ENCODE measurements around the gene NCR3LG1.

The NCR3LG1 gene

DNA sequence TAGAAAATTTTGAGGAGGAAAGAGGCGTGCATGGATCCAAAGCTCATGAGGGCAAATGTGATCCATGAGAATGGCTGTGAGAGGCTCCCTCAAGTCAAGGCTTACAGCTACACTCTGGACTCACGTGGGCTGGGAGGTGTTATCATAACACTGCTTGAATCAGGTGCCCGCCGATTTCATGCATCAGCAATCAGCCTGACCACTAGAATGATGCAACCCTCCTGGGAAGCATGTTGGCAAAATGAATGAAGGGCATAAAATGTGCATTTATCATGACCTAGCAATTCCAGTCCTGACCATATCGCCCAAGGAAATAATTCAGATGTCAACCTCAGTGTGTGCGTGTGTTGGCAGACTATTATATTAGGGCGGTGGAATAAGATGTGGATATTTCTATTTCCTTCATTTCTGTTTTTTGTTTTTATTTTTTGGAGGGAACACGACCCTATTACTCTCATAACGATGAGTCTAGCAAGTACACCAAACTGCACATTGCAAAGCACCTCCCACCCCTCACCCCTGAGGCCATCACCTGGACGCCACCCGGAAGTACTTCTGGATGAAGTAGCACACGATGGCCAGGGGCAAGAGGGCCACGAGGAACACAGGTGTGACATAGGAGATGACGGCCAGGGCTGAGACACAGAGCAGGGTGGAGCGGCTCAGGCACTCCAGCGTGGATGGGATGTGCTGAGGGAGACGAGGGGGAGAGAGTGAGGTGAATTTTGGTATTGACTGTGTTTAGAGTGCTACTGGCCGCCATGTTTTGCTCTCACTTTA, 52.6 kb downstream of the NCR3LG1 start:
- H3K9ac ChIP-seq (ENCODE audit: low read depth, low read length) = no peak overlapping the region
- no peaks in the 10 kb centered on the region for H3K9me3 ChIP-seq (ENCODE audit: control insufficient read depth, insufficient read depth, low read length)
- H3K36me3 ChIP-seq (ENCODE audit: control insufficient read depth, insufficient read depth, low read length) = no peaks in the 10 kb centered on the region
- H3K27me3 ChIP-seq (ENCODE audit: control insufficient read depth, insufficient read depth, low read length) = no peaks in the 10 kb centered on the region
- no peak overlapping the region for H3K4me3 ChIP-seq (ENCODE audit: low read depth, low read length)
- H3K4me1 ChIP-seq (ENCODE audit: control insufficient read depth, insufficient read depth, low read length) = no peaks in the 10 kb centered on the region; the same call in 1 of the 2 replicates
- no peak overlapping the region for H3K27ac ChIP-seq (ENCODE audit: low read depth, low read length)

DNA sequence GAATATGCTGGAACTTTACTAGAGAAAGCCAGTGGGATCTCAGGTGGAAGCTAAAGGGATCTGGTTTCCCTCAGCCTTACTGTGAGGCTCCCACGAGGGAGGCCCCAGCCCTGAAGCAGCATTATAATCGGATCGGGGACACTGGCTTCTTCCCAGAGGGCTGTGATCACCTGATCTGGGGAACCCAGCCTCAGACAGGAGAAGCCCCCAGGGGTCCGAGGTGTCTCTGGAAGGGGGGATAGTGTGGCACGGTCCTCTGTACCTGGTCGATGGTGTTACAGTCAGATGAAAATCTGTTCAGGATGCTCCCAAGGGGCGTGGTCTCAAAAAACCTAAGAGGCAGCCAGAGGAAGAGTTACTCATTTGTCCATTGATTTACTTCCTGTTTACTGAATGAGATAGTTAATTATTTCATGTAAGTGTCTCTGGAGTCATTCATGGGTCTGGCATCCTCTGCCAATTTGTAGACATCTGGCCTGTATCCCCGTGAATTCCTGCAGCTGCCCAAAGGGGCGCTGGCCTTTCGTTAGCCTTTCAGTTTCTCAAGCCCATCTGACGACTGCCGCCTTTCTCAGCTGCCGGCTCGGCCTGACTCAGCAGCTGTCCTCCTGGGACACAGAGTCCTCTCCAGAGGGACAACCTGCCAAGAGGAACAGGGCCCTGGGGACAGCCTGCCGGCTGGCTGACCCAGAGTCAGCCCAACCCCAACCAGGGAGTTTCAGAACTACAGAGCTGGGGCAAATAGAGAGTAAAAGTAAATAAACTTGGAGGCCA, 53.8 kb downstream of the NCR3LG1 start:
- H3K4me1 ChIP-seq (ENCODE audit: control insufficient read depth, insufficient read depth, low read length) = no peaks in the 10 kb centered on the region; the same call in 1 of the 2 replicates
- H3K36me3 ChIP-seq (ENCODE audit: control insufficient read depth, insufficient read depth, low read length) = no peaks in the 10 kb centered on the region
- no peaks in the 10 kb centered on the region for H3K9me3 ChIP-seq (ENCODE audit: control insufficient read depth, insufficient read depth, low read length)
- H3K27ac ChIP-seq (ENCODE audit: low read depth, low read length) = no peak overlapping the region
- H3K4me3 ChIP-seq (ENCODE audit: low read depth, low read length) = no peak overlapping the region
- H3K9ac ChIP-seq (ENCODE audit: low read depth, low read length) = no peak overlapping the region
- no peaks in the 10 kb centered on the region for H3K27me3 ChIP-seq (ENCODE audit: control insufficient read depth, insufficient read depth, low read length)

- Histone ChIP-seq H3K36me3 (ENCODE audit: control insufficient read depth, insufficient read depth, low read length) (no peaks in the 10 kb centered on the region), H3K9ac (ENCODE audit: low read depth, low read length) (no peak overlapping the region), H3K4me3 (ENCODE audit: low read depth, low read length) (no peak overlapping the region), H3K27me3 (ENCODE audit: control insufficient read depth, insufficient read depth, low read length) (no peaks in the 10 kb centered on the region), H3K27ac (ENCODE audit: low read depth, low read length) (no peak overlapping the region), H3K4me1 (ENCODE audit: control insufficient read depth, insufficient read depth, low read length) (no peaks in the 10 kb centered on the region; the same call in 1 of the 2 replicates), H3K9me3 (ENCODE audit: control insufficient read depth, insufficient read depth, low read length) (no peaks in the 10 kb centered on the region)
Observed at GRCh38 chr11:17406082-17406817, 54.6 kb downstream of the NCR3LG1 start.

DNA sequence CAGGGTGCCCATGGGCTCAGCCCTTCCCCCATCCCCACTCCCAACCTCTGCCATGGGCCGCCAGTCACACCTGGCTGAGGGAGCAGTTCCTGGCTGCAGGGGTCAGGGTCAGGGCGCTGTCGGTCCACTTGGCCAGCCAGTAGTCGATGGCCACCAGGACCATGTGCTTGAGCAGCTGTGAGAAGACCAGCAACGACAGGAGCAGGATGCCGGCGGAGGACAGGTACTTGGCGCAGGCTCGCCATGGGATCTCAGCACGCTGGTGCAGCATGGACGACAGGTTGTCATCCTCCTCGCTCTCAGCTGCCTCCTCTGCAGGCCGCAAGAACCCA, 55.2 kb downstream of the NCR3LG1 start:
- Histone ChIP-seq H3K9ac (ENCODE audit: low read depth, low read length) (no peak overlapping the region), H3K4me3 (ENCODE audit: low read depth, low read length) (no peak overlapping the region), H3K27me3 (ENCODE audit: control insufficient read depth, insufficient read depth, low read length) (no peaks in the 10 kb centered on the region), H3K4me1 (ENCODE audit: control insufficient read depth, insufficient read depth, low read length) (no peaks in the 10 kb centered on the region; the same call in 1 of the 2 replicates), H3K27ac (ENCODE audit: low read depth, low read length) (no peak overlapping the region), H3K9me3 (ENCODE audit: control insufficient read depth, insufficient read depth, low read length) (no peaks in the 10 kb centered on the region), H3K36me3 (ENCODE audit: control insufficient read depth, insufficient read depth, low read length) (no peaks in the 10 kb centered on the region)

- Histone ChIP-seq H3K9ac (ENCODE audit: low read depth, low read length) (no peak overlapping the region), H3K27me3 (ENCODE audit: control insufficient read depth, insufficient read depth, low read length) (no peaks in the 10 kb centered on the region), H3K27ac (ENCODE audit: low read depth, low read length) (no peak overlapping the region), H3K36me3 (ENCODE audit: control insufficient read depth, insufficient read depth, low read length) (no peaks in the 10 kb centered on the region), H3K4me1 (ENCODE audit: control insufficient read depth, insufficient read depth, low read length) (no peaks in the 10 kb centered on the region; the same call in 1 of the 2 replicates), H3K4me3 (ENCODE audit: low read depth, low read length) (no peak overlapping the region), H3K9me3 (ENCODE audit: control insufficient read depth, insufficient read depth, low read length) (no peaks in the 10 kb centered on the region)
Observed at GRCh38 chr11:17407575-17407974, 56.0 kb downstream of the NCR3LG1 start.

GRCh38 chr11:17408026-17408425, 56.4 kb downstream of the NCR3LG1 start:
- Histone ChIP-seq H3K4me1 (ENCODE audit: control insufficient read depth, insufficient read depth, low read length) (no peaks in the 10 kb centered on the region; the same call in 1 of the 2 replicates), H3K36me3 (ENCODE audit: control insufficient read depth, insufficient read depth, low read length) (no peaks in the 10 kb centered on the region), H3K27me3 (ENCODE audit: control insufficient read depth, insufficient read depth, low read length) (no peaks in the 10 kb centered on the region), H3K4me3 (ENCODE audit: low read depth, low read length) (no peak overlapping the region), H3K9ac (ENCODE audit: low read depth, low read length) (no peak overlapping the region), H3K27ac (ENCODE audit: low read depth, low read length) (no peak overlapping the region), H3K9me3 (ENCODE audit: control insufficient read depth, insufficient read depth, low read length) (no peaks in the 10 kb centered on the region)

GRCh38 chr11:17408641-17409040, 57.0 kb downstream of the NCR3LG1 start:
- Histone ChIP-seq H3K4me3 (ENCODE audit: low read depth, low read length) (no peak overlapping the region), H3K9me3 (ENCODE audit: control insufficient read depth, insufficient read depth, low read length) (no peaks in the 10 kb centered on the region), H3K27ac (ENCODE audit: low read depth, low read length) (no peak overlapping the region), H3K36me3 (ENCODE audit: control insufficient read depth, insufficient read depth, low read length) (no peaks in the 10 kb centered on the region), H3K27me3 (ENCODE audit: control insufficient read depth, insufficient read depth, low read length) (no peaks in the 10 kb centered on the region), H3K9ac (ENCODE audit: low read depth, low read length) (no peak overlapping the region), H3K4me1 (ENCODE audit: control insufficient read depth, insufficient read depth, low read length) (no peaks in the 10 kb centered on the region; the same call in 1 of the 2 replicates)

DNA sequence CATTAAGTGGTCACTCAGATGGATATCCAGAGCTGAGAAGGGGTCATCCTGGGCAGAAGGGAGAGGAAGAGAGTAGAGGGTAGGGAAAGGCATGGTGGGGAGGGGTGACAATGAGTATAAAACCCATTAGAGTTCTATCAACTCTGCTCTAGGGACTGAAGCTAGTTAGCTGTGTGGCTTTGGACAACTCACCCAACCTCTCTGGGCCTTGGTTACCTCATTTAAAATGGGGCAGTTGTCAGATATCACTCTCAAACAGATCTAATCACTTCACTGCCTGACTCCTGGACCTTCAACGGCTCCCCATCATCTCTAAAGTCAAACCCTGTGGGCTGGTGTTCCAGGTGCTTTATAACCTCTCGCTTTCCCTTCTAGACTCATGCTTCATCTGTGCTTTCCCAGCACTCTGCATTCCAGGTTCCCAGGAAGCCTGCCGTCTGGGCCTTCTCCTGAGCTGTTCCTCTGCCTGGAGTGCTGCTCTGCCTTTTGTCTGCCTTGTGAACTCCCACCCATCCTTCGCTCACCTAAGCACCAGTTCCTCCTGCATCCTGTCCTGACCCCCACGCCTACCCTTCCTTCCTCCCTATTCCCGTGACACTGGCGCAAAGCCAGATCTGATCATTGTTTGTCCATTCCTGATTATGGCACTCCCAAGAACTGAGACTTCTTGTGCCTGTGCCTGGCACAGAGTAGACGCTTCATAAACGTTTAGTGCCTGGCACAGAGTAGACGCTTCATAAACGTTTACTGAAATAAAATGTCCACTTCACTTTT, 59.2 kb downstream of the NCR3LG1 start:
- Histone ChIP-seq H3K9ac (ENCODE audit: low read depth, low read length) (no peak overlapping the region), H3K4me1 (ENCODE audit: control insufficient read depth, insufficient read depth, low read length) (no peaks in the 10 kb centered on the region), H3K4me3 (ENCODE audit: low read depth, low read length) (no peak overlapping the region), H3K27ac (ENCODE audit: low read depth, low read length) (no peak overlapping the region), H3K27me3 (ENCODE audit: control insufficient read depth, insufficient read depth, low read length) (no peaks in the 10 kb centered on the region), H3K36me3 (ENCODE audit: control insufficient read depth, insufficient read depth, low read length) (no peaks in the 10 kb centered on the region), H3K9me3 (ENCODE audit: control insufficient read depth, insufficient read depth, low read length) (no peaks in the 10 kb centered on the region)

DNA sequence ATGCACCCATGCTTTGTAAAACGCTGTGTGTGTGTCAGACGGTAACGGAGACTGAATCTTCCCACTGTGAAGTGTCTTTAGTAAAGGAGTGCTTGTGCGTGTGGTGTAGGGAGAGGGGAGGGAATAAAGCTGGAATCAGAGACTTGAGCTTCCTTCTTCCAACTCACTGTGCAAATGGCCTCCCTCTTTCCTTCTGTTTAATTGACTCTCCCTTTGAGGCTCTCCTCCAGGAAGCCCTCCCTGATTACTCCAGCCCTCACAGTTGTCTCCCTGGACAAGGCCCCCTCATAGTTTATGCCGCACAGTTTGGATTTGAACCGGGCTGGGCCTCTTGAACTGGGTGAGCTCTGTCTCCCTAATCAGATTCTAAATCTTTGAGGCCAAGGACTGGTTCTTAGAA, 59.8 kb downstream of the NCR3LG1 start:
- Histone ChIP-seq H3K9ac (ENCODE audit: low read depth, low read length) (no peak overlapping the region), H3K4me3 (ENCODE audit: low read depth, low read length) (no peak overlapping the region), H3K36me3 (ENCODE audit: control insufficient read depth, insufficient read depth, low read length) (no peaks in the 10 kb centered on the region), H3K9me3 (ENCODE audit: control insufficient read depth, insufficient read depth, low read length) (no peaks in the 10 kb centered on the region), H3K27ac (ENCODE audit: low read depth, low read length) (no peak overlapping the region), H3K4me1 (ENCODE audit: control insufficient read depth, insufficient read depth, low read length) (no peaks in the 10 kb centered on the region), H3K27me3 (ENCODE audit: control insufficient read depth, insufficient read depth, low read length) (no peaks in the 10 kb centered on the region)

DNA sequence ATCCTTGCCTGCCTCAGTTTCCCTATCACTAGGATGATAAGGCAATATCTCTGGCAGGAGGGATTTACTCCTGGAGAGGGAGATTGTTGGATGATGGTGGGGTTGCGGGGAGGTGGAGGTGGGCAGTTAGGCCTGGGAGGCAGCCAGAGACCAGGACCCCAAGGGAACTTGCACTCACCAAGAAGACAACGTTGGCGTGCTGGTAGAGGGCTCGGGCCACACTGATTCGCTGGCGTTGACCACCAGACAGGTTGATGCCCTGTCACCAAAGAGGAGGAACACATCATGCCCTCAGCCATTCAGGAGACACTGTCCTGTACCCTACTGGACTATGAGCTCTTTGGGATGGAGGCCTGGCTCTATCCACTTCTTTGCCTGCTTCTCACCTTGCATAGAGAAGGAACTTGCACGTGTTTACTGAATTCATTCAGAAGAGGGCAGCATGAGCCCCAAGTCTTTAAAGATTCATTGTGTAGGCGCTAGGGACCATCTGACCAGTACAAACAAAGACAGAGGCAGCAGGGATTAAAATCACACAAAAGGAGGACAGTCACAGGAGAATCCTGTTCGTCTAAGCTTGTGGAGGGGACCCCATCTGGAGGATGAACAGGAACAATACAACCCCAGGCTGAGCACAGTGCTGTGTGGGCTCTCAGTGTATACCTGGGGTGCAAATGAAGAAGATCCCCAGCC, 61.0 kb downstream of the NCR3LG1 start:
- Histone ChIP-seq H3K9me3 (ENCODE audit: control insufficient read depth, insufficient read depth, low read length) (no peaks in the 10 kb centered on the region), H3K9ac (ENCODE audit: low read depth, low read length) (no peak overlapping the region), H3K36me3 (ENCODE audit: control insufficient read depth, insufficient read depth, low read length) (no peaks in the 10 kb centered on the region), H3K4me3 (ENCODE audit: low read depth, low read length) (no peak overlapping the region), H3K27ac (ENCODE audit: low read depth, low read length) (no peak overlapping the region), H3K4me1 (ENCODE audit: control insufficient read depth, insufficient read depth, low read length) (no peaks in the 10 kb centered on the region), H3K27me3 (ENCODE audit: control insufficient read depth, insufficient read depth, low read length) (no peaks in the 10 kb centered on the region)
